Left lobe of liver (tissue), 2 donors: ENCODE results near the gene URAD. TPM values are rescaled to one million over a fixed set of nuclear protein-coding genes. Genes with fewer than 3 reads are reported as not detected.
A peak's percentile ranks its signal among the peaks of the same experiment; 100 is the strongest.

Experiments
- ATAC-seq: fragments of 200-7000 bp; cut with Tn5 transposase; one replicate; pipeline ENCODE4 v1.9.1; 2020; ENCODE audit warnings: mild to moderate bottlenecking, moderate library complexity
- DNase-seq: peaks from one replicate; pipeline ENCODE4 v3.0.0-alpha.2; 2020; ENCODE audit warnings: low spot score
- total RNA-seq: library from RNA; stranded (reverse); gene quantifications from one replicate; pipeline ENCODE4 v1.2.1, GENCODE V29; 2021
- donor health status: DM: no; HTN: no; CAD: no; lungs with moderate emphysema.
- donor health status: DM: no; HTN: yes; CAD: no.

The URAD gene
- total RNA-seq, 1 donor from 2014 or later = not detected

DNA sequence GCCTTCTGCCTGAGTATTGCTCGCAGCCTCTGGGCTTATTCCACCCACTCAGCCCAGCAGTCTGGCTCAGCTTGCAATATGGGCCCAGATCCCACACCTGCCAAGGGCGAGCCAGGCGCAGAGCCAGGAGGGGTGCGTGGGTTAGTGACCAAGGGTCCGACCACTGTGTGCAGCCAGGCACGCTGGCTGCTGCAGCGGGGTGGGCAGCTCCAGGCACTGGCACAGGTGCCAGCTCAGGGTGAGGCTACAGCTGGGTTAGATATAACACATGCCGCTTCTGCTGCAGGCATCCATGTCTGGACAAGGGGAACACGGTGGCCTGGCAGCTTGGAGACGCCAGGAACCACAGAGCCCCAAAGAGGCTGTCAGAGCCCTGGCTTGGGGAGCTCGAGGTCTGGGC, 12.6 kb upstream of the URAD start:
- ATAC-seq (no peak), DNase-seq (no peak)

DNA sequence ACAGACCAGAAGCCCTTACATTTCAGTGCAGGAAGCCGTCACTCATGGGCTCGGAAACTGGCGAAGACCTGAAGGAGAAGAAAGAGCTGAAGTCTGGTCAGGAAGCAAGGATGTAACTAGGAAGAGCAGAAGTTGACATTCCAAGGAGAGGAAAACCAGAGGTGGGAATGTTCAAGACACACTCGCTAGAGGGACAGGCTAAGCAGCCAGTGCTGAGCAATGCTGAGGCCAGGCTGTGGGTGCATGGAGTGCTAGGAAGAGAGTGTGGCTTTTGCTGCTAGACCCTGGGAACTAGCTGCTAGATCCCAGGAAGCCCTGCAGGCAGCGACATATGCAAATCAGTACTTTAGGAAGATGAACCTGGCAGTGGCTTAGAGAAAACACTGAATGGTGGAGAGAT, 12.1 kb upstream of the URAD start:
- ATAC-seq (no peak), DNase-seq (no peak)

DNA sequence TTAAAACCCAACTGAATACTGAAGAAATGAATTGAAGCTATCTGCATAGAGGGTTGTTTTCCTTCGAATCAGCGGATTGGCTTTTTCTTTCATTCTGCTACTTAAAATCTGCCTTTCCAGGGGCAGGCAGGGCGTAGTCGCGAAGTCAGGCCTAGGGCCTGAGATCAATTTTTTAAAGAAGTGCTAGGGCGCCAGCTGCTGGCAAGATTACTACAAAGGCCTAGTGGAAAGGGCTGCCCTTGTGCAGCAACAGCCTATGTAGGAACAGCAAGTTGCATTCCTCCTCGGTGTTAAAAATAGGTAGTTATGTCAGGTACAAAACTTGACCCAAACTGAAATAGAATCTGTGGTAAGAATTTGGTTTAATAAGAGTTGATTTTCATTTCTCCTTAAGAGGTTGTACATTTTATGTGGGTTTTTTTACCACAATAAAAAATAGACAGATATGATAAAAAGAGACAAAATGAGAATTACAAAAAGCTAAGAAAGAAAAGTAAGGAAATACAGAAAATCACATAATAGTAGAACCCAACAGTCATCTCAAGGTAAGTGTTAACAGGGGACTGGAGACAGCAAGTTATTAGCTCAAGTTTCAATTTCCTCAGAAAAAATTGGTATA, 9.5 kb upstream of the URAD start:
- ATAC-seq (peak; percentile 62), DNase-seq (no peak)

DNA sequence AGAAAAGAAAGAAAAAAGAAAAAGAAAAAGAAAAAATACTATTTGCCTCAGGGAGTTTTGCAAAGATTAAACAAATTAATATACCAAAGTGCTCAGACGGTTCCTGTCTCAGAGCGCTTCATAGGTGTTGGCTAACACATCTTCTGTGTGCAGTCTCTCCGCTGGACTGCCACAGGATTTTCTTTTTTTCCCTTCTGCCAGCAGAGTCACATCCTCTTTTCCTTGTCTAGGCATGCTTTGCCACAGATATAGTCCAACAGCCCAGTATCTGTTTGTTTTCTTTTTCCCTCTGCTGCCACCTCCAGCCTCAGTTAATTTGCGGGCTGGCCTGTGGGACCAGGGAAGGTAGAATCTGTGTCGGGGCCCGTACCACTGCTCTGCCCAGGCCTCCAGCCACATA, 3.4 kb upstream of the URAD start:
- ATAC-seq = no peak
- no peak for DNase-seq

DNA sequence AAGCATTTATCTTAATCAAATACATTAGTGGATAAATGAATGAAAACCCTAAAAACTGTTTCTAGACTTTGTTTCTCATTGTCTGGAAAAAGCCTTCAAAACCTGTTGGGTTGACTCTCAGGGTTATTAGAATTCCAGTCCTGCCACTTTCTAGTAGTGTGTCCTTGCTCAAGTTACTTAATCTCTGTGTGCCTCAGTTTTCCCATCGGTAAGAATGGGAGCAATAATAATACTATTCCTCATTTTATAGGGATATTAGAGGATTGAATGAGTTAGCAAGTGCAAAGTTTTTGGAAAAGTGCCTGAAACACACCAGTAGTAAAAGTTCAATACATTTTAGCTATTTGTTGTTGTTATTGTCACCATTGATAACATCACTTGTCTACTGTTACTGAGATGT, 2.9 kb downstream of the URAD start:
- DNase-seq (no peak), ATAC-seq (no peak)

DNA sequence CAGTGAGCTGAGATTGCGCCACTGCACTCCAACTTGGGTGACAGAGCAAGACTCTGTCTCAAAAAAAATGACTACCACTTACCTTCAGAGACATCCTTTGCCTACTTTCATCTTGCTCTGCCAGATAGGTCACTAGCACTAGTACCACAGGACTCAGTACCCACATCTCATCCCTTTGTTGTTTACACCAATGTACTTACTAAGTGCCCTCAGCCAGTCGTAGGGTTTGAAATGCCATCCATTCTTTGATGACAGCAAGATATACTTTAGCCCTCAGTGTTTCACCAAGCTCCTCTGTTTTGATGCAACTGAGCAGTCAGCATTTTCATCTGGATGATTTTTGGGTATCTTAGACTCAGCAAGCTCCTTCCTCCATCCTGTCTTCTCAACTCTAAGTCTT, 6.1 kb downstream of the URAD start:
- DNase-seq = no peak
- ATAC-seq = no peak

DNA sequence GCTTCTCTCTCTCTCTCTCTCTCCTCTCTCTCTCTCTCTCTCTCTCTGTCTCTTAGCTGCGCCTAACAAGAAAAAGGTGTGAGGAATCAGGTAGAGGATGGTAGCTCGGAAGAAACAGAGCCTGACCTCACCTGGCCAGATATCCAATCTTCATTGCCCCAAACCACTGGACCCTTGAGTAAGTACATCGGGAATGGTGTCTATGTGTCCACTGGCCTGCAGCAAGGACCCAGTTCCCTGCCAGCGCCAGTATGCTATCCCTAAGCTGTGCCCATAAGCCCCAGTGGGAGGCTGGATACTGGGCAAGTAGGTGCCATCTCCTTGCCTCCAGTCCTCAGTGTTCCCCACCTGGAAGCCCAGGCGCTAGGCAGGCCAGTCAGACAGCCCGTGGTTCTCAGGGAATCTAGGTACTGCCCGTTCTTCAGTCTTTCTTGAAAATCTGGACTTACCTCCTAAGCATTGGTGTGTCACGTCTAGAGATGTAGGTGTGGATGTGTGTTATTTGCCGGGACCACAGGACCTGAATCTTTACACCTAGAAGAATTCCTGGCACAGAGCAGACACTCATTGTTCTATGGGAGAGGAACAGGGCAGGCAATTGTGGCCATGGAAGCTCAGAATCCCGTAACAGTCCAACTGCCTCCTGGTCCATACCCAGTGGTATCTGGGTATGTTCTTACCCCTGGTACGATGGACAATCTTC, 7.3 kb downstream of the URAD start:
- ATAC-seq = no peak
- DNase-seq = no peak

DNA sequence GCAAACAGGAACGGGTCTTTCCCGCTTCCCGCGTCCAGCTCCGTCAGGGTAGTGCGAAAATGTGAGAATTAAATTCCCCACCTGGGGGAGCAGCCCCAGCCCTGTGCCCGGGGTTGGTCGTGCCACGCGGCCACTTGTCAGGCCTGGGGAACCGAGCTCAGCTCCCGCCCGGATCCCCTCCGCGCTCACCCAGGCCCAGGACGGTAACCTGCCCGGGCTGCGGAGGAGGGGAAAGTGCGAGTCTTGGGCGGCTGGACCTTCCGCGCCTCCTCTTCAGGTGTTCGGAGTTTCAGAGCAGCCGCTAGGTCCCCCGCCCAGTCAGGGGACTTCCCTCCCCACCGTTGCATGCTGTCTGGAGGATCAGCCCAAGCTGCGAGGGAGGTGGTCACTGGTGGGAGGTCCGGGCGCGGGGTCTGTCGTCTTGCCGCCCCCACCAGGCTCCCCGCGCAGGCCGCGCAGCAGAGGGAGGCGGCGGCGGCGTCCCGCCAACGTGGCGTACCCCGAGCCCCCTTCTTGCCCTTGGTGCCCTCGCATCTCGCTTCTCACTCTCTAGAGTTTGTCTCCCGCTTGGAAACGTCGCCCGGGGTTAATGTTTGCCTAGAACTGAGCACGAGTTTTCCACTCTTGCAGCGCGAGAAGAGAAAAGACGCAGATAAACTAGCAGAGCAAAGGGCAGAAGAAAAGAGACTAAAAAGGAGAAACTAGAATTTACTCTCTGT, 8.1 kb downstream of the URAD start:
- ATAC-seq (peak; percentile 66), DNase-seq (peak; percentile 60)

DNA sequence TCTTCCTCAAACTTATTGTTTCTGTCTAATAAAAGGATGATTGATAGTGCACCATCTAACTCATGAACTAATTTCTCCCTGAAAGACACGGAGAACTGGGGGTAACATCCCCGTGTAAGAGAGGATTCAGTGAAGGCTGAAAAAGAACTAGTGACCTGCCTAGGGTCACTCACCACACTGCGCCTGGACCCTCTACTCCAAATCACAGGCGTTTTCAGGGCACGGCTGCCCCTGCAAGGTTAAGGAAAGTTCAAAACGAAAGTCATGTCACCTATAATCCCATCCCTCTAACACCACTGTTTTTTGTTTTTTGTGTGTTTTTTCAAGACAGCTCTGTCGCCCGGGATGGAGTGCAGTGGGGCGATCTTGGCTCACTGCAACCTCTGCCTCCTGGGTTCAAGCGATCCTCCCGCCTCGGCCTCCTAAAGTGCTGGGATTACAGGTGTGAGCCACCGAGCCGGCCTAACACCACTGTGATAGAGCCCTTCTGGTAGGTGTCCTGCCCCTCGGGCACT, 8.7 kb downstream of the URAD start:
- no peak for DNase-seq
- ATAC-seq = no peak

DNA sequence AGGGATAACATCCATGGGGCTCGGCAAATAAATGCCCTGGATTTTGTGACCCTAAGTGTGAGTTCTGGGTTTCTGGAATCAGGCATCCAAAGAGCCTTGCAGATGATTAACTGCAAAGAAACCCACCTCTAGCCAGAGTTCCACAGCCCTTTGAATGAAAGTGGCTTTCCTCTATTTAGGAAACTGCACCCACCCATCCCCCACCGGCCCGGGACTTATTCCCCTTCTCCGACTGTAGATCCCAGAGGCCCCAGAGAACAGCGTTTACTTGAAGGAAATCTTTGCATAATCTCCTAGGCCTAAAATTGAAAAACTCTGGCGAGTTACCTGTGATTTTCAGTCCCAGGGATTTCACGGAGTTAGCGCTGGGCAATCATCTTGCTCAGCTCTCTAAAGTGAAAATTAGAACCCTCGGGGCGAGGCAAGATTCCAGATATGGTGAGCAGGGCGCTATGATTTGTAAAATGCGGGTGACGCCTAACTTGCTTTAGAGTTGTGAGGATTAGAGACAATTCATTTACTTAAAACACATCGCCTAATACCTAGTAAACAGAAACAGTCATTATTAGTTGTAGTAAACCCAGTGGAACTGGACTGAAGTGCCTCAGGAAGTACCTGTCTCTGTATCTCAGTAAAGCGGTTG, 9.4 kb downstream of the URAD start:
- ATAC-seq (no peak), DNase-seq (no peak)

DNA sequence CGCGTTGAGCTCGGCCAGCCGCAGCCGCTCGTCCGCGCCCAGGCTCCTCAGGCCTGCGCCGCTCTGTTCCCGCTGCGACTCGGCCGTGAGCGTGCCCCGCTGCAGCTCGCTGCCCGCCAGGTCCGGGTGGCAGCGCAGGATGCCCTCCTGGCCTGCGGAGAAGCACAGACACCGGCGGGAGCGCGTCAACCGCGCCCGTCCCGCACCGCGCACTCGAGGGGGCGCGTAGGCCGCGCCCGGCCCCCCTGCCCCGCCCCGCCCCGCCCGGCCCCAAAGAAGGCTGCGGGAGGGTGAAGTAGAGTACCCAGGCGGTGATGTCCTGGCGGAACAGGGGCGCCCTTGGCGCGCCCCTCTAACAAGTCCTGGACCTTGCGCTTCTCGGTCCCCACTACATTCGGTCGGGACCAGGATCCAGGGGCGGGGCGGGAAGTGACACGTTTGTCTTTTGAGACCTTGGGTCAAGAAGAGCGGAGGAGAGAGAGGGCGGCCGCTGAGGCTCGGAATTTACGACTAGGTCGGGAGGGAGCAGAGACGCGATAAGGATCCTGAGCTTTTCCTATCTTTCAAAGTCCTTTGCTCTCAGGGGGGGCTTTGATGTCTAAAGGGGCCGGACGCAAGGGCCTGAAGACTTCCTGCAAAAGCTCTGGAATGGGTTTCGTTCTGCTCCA, 10.1 kb downstream of the URAD start:
- ATAC-seq = no peak

DNA sequence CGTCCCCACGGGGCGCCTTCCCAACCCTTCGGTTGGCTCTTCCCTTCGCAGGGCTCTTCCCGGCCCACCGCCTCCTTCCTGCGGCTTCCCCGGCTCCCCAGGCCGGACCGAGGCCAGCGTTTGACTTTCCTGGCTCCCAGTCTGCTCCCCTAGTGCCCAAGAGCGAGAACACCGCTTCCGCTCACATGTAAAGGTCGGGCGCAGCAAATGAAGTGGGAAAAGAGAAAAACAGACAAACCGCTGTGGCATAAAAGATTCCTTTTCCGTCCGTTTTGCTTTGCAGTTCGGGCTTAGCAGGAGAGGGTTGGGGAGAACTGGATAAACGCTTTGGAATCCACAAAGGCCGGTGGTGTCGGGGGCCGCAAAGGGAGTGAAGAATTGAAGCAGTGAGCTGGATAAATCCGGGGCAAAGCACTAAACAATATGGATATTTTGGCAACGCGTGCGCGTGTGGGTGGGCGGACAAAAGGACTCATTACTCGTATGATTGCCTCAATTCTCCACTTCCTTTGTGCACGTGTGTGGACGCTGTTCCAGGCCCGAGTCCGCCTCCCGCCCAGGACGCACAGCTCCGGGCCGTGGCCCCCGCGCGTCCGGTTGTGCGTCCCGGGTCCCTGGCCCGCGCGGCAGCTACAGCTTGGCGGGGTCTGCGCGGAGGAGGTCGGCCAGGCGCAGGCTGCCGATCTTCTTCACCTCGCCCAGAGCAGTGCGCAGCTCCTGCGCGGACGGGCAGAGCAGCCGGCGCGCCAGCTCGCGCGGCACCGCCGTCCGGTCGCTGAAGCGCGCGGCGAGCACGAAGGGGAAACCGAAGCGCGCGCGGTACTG, 10.8 kb downstream of the URAD start:
- ATAC-seq (no peak), DNase-seq (no peak)

More for the DNA sequence above, 10.1 kb downstream of the URAD start:
- DNase-seq = no peak

DNA sequence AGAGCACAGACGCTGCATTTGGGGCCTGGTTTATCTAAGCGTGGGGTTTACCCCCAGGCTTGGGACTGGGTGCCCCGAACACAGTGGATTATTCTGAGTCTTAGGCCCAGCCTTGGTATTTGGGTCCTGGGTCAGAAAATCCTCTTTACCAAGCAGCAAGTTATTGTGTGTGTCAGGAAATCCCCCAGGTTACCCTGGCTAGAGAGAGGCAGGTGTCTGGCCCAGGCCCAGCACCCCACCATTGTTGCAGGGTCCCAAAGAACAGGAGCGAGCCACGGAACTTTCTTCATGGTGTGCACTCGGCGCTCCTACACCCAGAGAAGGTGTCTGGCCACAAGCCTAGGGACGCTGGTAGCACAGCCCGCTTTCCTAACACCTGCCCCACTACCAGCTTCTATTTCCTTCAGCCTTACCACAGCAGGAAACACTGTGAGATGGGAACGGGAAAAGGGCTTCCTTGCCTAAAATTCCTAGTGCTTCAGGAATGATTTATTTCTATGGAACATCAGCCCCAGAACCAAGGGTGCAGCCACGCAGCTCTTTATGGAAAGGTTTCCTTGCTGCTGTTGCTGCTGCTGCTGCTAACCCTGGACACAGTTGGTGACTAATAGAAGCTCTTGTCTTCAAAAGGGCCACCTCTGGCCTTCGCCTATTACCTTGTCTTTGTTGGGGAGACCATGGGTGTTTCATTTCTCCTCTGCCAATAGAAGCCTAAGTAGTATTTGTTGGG, 12.0 kb downstream of the URAD start:
- ATAC-seq (no peak), DNase-seq (no peak)

DNA sequence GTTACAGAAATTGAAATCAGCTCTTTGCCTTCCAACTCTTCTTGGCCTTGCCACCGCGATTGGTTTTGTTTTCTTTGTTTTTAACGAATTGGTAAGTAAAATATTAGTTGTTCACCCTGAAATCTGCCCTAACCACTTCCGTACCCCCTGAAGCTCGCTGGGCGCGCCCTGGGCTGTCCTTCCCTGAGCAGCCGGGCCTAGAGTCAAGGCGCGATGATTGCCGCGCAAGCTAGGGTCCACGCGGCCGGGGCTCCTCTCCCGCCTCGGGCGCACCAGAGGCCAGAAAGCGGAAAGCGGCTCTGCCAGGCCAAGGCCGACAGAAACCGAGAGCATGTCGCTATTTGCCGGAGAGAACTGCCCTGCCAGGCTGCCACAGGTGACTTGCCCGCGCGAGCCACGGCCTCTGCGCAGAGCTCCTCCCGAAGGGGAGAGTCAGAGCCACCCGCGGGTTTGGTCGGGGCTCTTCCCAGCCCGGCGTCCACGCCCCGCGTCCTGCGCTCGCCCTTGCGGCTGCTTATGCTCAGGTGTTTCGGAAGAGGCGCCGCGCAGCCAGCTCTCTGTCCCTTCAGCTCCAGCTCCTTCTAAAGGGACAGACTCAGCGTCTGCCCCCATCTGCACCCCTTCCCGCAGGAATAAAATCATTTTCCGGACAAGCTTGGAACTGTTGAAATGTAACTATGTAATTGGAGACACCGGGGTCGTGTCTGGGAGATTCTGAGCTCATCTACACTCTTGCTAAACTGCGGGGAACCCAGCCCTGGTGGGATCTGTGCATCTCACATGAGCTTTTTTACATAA, 12.7 kb downstream of the URAD start:
- DNase-seq (peak; percentile 14), ATAC-seq (peak; percentile 16)

DNA sequence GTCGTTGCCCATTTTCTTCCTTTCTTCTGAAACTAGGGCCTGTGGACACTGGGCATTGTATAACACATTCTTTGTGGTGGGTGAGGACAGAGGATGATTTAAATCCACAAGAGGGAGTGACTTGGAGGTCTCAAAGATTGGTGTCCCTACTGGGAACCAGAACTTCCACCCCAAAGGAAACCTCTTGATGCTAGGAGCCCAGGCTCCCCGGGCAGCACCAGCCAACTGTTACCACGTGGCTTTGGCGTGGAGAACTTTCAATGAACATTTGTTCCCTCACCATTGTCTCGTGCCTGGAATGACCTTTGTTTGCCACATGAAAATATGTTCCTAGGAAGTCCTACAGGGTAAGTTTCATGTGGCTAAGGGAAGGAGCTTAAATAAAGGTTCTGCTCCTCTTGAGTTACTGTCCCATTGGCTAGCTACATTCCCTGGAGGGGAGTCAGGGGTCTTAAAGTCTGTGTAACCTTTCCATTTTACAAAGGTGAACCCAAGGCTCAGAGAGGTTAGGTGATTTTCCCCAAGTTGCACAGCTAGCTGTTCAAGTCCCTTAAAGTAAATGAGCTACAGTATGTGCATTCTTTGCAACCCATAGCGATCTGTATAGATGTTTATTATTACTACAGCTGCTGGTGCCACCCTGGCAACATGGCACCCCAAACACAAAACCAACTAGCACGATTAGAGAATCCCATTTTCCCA, 14.4 kb downstream of the URAD start:
- peak; percentile 16 for DNase-seq
- ATAC-seq = no peak

DNA sequence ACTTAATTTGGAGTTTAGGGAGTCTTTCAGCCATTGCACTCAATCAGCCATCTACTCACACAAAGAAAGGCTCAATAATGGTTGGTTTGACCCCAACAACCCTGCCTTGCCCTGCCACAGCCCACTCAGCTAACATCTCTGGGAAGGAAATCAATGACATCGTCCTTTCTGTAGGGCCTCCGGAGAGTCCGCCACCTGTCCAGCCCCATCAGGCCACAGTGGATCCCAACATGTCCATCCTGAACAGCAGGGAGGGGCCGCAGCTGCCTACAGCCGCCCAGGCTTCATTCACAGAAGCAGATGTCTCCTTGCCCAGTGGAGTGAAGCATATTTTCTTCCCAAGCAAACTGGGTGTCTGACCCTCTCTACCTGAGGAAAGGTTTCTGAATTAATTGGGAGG, 15.2 kb downstream of the URAD start:
- ATAC-seq = no peak
- DNase-seq = peak; percentile 21

DNA sequence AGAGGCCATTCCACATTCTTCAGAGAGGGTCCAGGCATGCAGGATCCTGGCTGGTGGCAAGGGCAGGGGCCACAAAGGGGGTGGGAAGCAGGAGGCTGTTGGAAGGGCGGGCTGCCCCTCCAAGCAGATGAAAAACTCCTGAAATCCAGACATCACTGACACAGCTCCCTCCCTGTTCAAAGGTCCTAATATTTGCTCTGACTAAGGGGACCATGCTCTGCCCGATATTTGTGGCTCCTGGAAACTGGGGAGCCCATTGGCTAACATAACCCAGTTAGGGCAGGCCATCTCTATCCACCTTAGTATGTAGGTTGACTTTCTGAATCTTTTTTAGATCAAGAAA, 16.0 kb downstream of the URAD start:
- DNase-seq = no peak

More for the DNA sequence above, 16.0 kb downstream of the URAD start:
- no peak for ATAC-seq
